GM18873 (cell line): Measurements from ENCODE around the gene KIF25.

Experiments used
- ATAC-seq: cut with Tn5 transposase; IDR thresholded peaks from one replicate; pipeline ENCODE4 v1.9.1; 2021; ENCODE audit warnings: mild to moderate bottlenecking, moderate library complexity, moderate number of reproducible peaks; ENCODE audit not compliant: unreplicated experiment, low FRiP score

KIF25 gene

GRCh38 chr6:167997642-167998041 is at the start of gene KIF25:
Gene KIF25 (plus strand): TSS chr6:167997671. CDS start chr6:168029586, 31,915 bp downstream.
- no peak for ATAC-seq

- ATAC-seq, result no peak
Measured at GRCh38 chr6:167947716-167948115, 49.8 kb upstream of the KIF25 start.

GRCh38 chr6:167948716-167949115 is 48.8 kb upstream of the KIF25 start:
- no peak for ATAC-seq

GRCh38 chr6:167949121-167949684 is 48.3 kb upstream of the KIF25 start:
- no peak for ATAC-seq

GRCh38 chr6:167951781-167952511 is 45.5 kb upstream of the KIF25 start:
- no peak for ATAC-seq

- no peak for ATAC-seq
Measured at GRCh38 chr6:167952512-167952859, 45.0 kb upstream of the KIF25 start.

- ATAC-seq, result no peak
Measured at GRCh38 chr6:167953551-167953950, 43.9 kb upstream of the KIF25 start.

GRCh38 chr6:167954151-167954550 is 43.3 kb upstream of the KIF25 start:
- ATAC-seq, result no peak

GRCh38 chr6:167956491-167956890 is 41.0 kb upstream of the KIF25 start:
- ATAC-seq, result no peak

GRCh38 chr6:167956983-167957492 is 40.4 kb upstream of the KIF25 start:
- no peak for ATAC-seq

- ATAC-seq, result no peak
Measured at GRCh38 chr6:167957626-167958025, 39.8 kb upstream of the KIF25 start.

GRCh38 chr6:167960579-167960978 is 36.9 kb upstream of the KIF25 start:
- ATAC-seq, result no peak

- no peak for ATAC-seq
Measured at GRCh38 chr6:167962711-167963110, 34.8 kb upstream of the KIF25 start.

- ATAC-seq, result no peak
Measured at GRCh38 chr6:167963589-167964057, 33.8 kb upstream of the KIF25 start.

- no peak for ATAC-seq
Measured at GRCh38 chr6:167965592-167966539, 31.6 kb upstream of the KIF25 start.

- no peak for ATAC-seq
Measured at GRCh38 chr6:167966540-167966905, 30.9 kb upstream of the KIF25 start.

- no peak for ATAC-seq
Measured at GRCh38 chr6:167968091-167968490, 29.4 kb upstream of the KIF25 start.

- ATAC-seq, result no peak
Measured at GRCh38 chr6:167970230-167970629, 27.2 kb upstream of the KIF25 start.

- ATAC-seq, result no peak
Measured at GRCh38 chr6:167972193-167972592, 25.3 kb upstream of the KIF25 start.

GRCh38 chr6:167973148-167973885 is 24.2 kb upstream of the KIF25 start:
- ATAC-seq, result no peak
